A549 treated with AZD2906 at 1 μM for 4 hours (cell line): ENCODE data around the gene JADE1. TPM values are rescaled to one million over a fixed set of nuclear protein-coding genes. Genes with fewer than 3 reads are reported as not detected.

Experiments used
- total RNA-seq: library from RNA; stranded (reverse); fragments of 200-300 nt; extraction: Qiagen RNA extraction; gene quantifications from 5 replicates; pipeline ENCODE4 v1.2.3, GENCODE V29; 2022

Gene JADE1
- total RNA-seq = 24.5 to 29.1 TPM (median 27.9 TPM) in 5 replicates

GRCh38 chr4:128809477-128810330 is at the start of gene JADE1:
Gene JADE1 (plus strand): TSS chr4:128809700. CDS start chr4:128831759, 22,059 bp downstream.

